Activated B cell treated with CpG ODN at 0.5 μM for 24 hours (primary cell): Measurements from ENCODE around the gene PSME3IP1. TPM values are rescaled to one million over a fixed set of nuclear protein-coding genes. Genes with fewer than 3 reads are reported as not detected.
"Not testable (repeated sequence)": the region's sequence is repeated elsewhere in the genome, so short reads cannot be mapped to it uniquely, and the experiment has no call there.

Source experiments
- ATAC-seq: fragments of 200-7000 bp; cut with Tn5 transposase; one replicate; pipeline ENCODE4 v1.10.0; 2021; ENCODE audit warnings: low read depth, mild to moderate bottlenecking, moderate library complexity
- CTCF ChIA-PET: fragments of 350-600 bp; sonication (Branson Sonifier 250); formaldehyde crosslinking; loops from one replicate; lab custom pipeline; 2021; ENCODE audit warnings: antibody characterized with exemption; lab: Charles Lee
- POLR2A ChIA-PET: fragments of 350-600 bp; sonication (Branson Sonifier 250); formaldehyde crosslinking; loops from one replicate; lab custom pipeline; 2021; ENCODE audit warnings: antibody characterized with exemption; lab: Charles Lee
- DNase-seq: peaks from one replicate; pipeline ENCODE4 v3.0.0; 2022
- H3K27ac Mint-ChIP-seq: one replicate; pipeline ENCODE4 v1.8.0; 2020; ENCODE audit warnings: mixed read lengths
- H3K27me3 Mint-ChIP-seq: one replicate; pipeline ENCODE4 v1.8.0; 2021; ENCODE audit warnings: mixed read lengths
- H3K36me3 Mint-ChIP-seq: one replicate; pipeline ENCODE4 v1.8.0; 2021; ENCODE audit warnings: low read depth, mixed read lengths
- H3K4me1 Mint-ChIP-seq: one replicate; pipeline ENCODE4 v1.8.0; 2021; ENCODE audit warnings: mixed read lengths
- H3K4me3 Mint-ChIP-seq: one replicate; pipeline ENCODE4 v1.8.0; 2020; ENCODE audit warnings: mild to moderate bottlenecking, mixed read lengths
- H3K9me3 Mint-ChIP-seq: one replicate; pipeline ENCODE4 v1.8.0; 2020; ENCODE audit warnings: mixed read lengths
- intact Hi-C: fragments of 100-400 bp; cut with micrococcal nuclease; formaldehyde crosslinking; loops from one replicate; pipeline ENCODE4 v1.15.1; 2024
- total RNA-seq: library from RNA; stranded (reverse); gene quantifications from 2 replicates; pipeline ENCODE4 v1.2.3, GENCODE V29; 2022
- TF ChIP-seq, protein P1 (sequence below): fragments of 200-600 bp; IDR thresholded peaks from one replicate; pipeline ENCODE4 v1.8.0; 2022; ENCODE audit warnings: antibody characterized with exemption, mild to moderate bottlenecking

Gene PSME3IP1
- total RNA-seq, 1 donor from 2014 or later, result 147 TPM

DNA sequence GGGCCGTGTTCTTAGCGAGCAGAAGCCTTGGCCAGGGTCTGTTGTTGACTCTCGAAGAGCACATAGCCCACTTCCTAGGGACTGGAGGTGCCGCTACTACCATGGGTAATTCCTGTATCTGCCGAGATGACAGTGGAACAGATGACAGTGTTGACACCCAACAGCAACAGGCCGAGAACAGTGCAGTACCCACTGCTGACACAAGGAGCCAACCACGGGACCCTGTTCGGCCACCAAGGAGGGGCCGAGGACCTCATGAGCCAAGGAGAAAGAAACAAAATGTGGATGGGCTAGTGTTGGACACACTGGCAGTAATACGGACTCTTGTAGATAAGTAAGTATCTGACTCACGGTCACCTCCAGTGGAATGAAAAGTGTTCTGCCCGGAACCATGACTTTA lies 18.8 kb upstream of the PSME3IP1 start:
- CTCF ChIA-PET, result no interaction called here
- peaks cover 43% of the 10 kb centered on the region for H3K36me3 Mint-ChIP-seq

DNA sequence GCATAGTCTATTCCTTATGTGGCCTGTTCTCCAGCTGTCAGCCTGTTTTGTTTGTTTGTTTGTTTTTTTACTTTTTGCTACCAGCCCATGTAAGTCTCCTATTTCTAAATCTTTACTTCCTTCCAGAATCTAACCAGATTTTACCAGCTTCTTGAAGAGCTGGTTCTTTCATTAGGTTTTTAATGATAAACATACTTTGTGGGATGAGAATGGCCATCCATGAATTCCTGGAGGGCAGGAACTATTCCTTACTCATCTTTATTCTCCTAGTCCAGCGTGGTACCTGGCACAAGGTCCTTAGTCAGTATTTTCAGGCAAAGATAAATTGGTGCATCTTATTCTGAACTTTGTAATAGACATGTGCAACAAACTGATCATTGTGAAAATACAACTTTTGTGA lies 17.6 kb upstream of the PSME3IP1 start:
- TF ChIP-seq, protein P1, sequence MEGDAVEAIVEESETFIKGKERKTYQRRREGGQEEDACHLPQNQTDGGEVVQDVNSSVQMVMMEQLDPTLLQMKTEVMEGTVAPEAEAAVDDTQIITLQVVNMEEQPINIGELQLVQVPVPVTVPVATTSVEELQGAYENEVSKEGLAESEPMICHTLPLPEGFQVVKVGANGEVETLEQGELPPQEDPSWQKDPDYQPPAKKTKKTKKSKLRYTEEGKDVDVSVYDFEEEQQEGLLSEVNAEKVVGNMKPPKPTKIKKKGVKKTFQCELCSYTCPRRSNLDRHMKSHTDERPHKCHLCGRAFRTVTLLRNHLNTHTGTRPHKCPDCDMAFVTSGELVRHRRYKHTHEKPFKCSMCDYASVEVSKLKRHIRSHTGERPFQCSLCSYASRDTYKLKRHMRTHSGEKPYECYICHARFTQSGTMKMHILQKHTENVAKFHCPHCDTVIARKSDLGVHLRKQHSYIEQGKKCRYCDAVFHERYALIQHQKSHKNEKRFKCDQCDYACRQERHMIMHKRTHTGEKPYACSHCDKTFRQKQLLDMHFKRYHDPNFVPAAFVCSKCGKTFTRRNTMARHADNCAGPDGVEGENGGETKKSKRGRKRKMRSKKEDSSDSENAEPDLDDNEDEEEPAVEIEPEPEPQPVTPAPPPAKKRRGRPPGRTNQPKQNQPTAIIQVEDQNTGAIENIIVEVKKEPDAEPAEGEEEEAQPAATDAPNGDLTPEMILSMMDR, result no peak
- DNase-seq (no peak), ATAC-seq (no peak)
- intact Hi-C loops, result no loop called here
- Mint-ChIP-seq H3K27ac (no peak overlapping the region), H3K4me1 (peaks cover 2% of the 10 kb centered on the region), H3K9me3 (no peaks in the 10 kb centered on the region), H3K4me3 (no peak overlapping the region), H3K27me3 (no peaks in the 10 kb centered on the region), H3K36me3 (peaks cover 36% of the 10 kb centered on the region)
- CTCF ChIA-PET, result no interaction called here
- POLR2A ChIA-PET, result no interaction called here

More for the DNA sequence above, 18.8 kb upstream of the PSME3IP1 start:
- POLR2A ChIA-PET, result interaction anchor here (0.6 to 0.7 kb wide), 2 partner anchors 42 to 666 kb away, joined by 3 read pairs; no protein-coding TSS in a partner anchor
- Mint-ChIP-seq H3K4me3 (no peak overlapping the region), H3K4me1 (peaks cover 2% of the 10 kb centered on the region), H3K9me3 (no peaks in the 10 kb centered on the region), H3K27me3 (no peaks in the 10 kb centered on the region), H3K27ac (no peak overlapping the region)
- intact Hi-C loops, result no loop called here
- ATAC-seq (no peak), DNase-seq (no peak)
- TF ChIP-seq, protein P1, result no peak

- ATAC-seq, result no peak
- no peak for DNase-seq
- Mint-ChIP-seq H3K36me3 (peaks cover 28% of the 10 kb centered on the region), H3K4me3 (no peak overlapping the region), H3K27me3 (no peaks in the 10 kb centered on the region), H3K4me1 (peaks cover 2% of the 10 kb centered on the region), H3K9me3 (no peaks in the 10 kb centered on the region), H3K27ac (no peak overlapping the region)
- POLR2A ChIA-PET, result no interaction called here
- CTCF ChIA-PET, result no interaction called here
- TF ChIP-seq, protein P1, result no peak
- intact Hi-C loops, result no loop called here
These were observed 16.5 kb upstream of the PSME3IP1 start for GRCh38 chr16:57202095-57202886.

- peaks cover 22% of the 10 kb centered on the region for H3K36me3 Mint-ChIP-seq
These were observed 15.1 kb upstream of the PSME3IP1 start for GRCh38 chr16:57200926-57201325.

DNA sequence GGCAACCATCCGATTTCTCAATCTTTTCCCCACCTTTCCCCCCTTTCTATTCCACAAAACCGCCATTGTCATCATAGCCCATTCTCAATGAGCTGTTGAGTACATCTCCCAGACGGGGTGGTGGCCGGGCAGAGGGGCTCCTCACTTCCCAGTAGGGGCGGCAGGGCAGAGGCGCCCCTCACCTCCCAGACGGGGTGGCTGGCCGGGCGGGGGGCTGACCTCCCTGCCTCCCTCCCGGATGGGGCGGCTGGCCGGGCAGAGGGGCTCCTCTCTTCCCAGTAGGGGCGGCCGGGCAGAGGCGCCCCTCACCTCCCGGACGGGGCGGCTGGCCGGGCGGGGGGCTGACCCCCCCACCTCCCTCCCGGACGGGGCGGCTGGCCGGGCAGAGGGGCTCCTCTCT lies 14.5 kb upstream of the PSME3IP1 start:
- peaks cover 16% of the 10 kb centered on the region for H3K36me3 Mint-ChIP-seq
- H3K4me1 Mint-ChIP-seq, H3K4me3 Mint-ChIP-seq, intact Hi-C loops, ATAC-seq, H3K27ac Mint-ChIP-seq, H3K9me3 Mint-ChIP-seq, DNase-seq, CTCF ChIA-PET, H3K27me3 Mint-ChIP-seq, POLR2A ChIA-PET: not testable (repeated sequence)

More at GRCh38 chr16:57200926-57201325, 15.1 kb upstream of the PSME3IP1 start:
- H3K9me3 Mint-ChIP-seq, POLR2A ChIA-PET, H3K4me3 Mint-ChIP-seq, DNase-seq, H3K27me3 Mint-ChIP-seq, H3K4me1 Mint-ChIP-seq, intact Hi-C loops, H3K27ac Mint-ChIP-seq, CTCF ChIA-PET, ATAC-seq: not testable (repeated sequence)

GRCh38 chr16:57196753-57197152 lies 10.9 kb upstream of the PSME3IP1 start:
- peaks cover 9% of the 10 kb centered on the region for H3K36me3 Mint-ChIP-seq
- POLR2A ChIA-PET, result no interaction called here
- CTCF ChIA-PET, result no interaction called here
- TF ChIP-seq, protein P1, result no peak
- intact Hi-C loops, result no loop called here
- H3K9me3 Mint-ChIP-seq, result no peaks in the 10 kb centered on the region
- H3K4me1 Mint-ChIP-seq, result peaks cover 3% of the 10 kb centered on the region
- H3K4me3 Mint-ChIP-seq, result no peak overlapping the region
- no peak for ATAC-seq
- no peak for DNase-seq
- no peaks in the 10 kb centered on the region for H3K27me3 Mint-ChIP-seq
- H3K27ac Mint-ChIP-seq, result no peak overlapping the region
